GM23338 (cell line): Measurements from ENCODE around the gene MYO3B. TPM values are rescaled to one million over a fixed set of nuclear protein-coding genes. Genes with fewer than 3 reads are reported as not detected.

Experiments used
- ATAC-seq: fragments of 200-7000 bp; cut with Tn5 transposase; 3 replicates; pipeline ENCODE4 v1.9.1; 2020
- DNase-seq: peaks from one replicate; pipeline ENCODE4 v3.0.0-alpha.2; 2015; ENCODE audit warnings: low spot score
- H2AFZ ChIP-seq: fragments of 200-600 bp; sonication (generic); 2 replicates; pipeline ENCODE4 v1.8.0; 2016; ENCODE audit warnings: antibody characterized with exemption, mild to moderate bottlenecking, moderate library complexity
- H3F3A ChIP-seq: fragments of 200-600 bp; sonication (generic); replicated peaks from 2 replicates; pipeline ENCODE4 v1.8.0; 2017; ENCODE audit warnings: antibody characterized with exemption, mixed run types, low read depth
- H3K27ac ChIP-seq: fragments of 200-600 bp; sonication (generic); 2 replicates; pipeline ENCODE4 v1.6.1; 2016; ENCODE audit warnings: low read depth
- H3K27me3 ChIP-seq: fragments of 200-600 bp; sonication (generic); 2 replicates; pipeline ENCODE4 v1.8.0; 2016; ENCODE audit warnings: mild to moderate bottlenecking, mixed run types, moderate library complexity; ENCODE audit not compliant: insufficient read depth
- H3K36me3 ChIP-seq: fragments of 200-600 bp; sonication (generic); 2 replicates; pipeline ENCODE4 v1.8.0; 2016; ENCODE audit warnings: mild to moderate bottlenecking; ENCODE audit not compliant: insufficient read depth
- H3K4me1 ChIP-seq: fragments of 200-600 bp; sonication (generic); 2 replicates; pipeline ENCODE4 v1.8.0; 2016; ENCODE audit warnings: mild to moderate bottlenecking, moderate library complexity; ENCODE audit not compliant: insufficient read depth
- H3K4me2 ChIP-seq: fragments of 200-600 bp; sonication (generic); 2 replicates; pipeline ENCODE4 v1.7.1; 2017; ENCODE audit warnings: mixed run types
- H3K4me3 ChIP-seq: fragments of 200-600 bp; sonication (generic); 2 replicates; pipeline ENCODE4 v1.6.1; 2016; ENCODE audit warnings: mixed run types
- H3K79me2 ChIP-seq: fragments of 200-600 bp; sonication (generic); replicated peaks from 2 replicates; pipeline ENCODE4 v1.8.0; 2017; ENCODE audit warnings: mild to moderate bottlenecking; ENCODE audit not compliant: insufficient read depth
- H3K9me2 ChIP-seq: fragments of 200-600 bp; sonication (generic); 2 replicates; pipeline ENCODE4 v1.8.0; 2017; ENCODE audit not compliant: insufficient read depth
- H4K20me1 ChIP-seq: fragments of 200-600 bp; sonication (generic); replicated peaks from 2 replicates; pipeline ENCODE4 v1.8.0; 2017; ENCODE audit warnings: mild to moderate bottlenecking; ENCODE audit not compliant: insufficient read depth
- H3K27ac Mint-ChIP-seq: 2 replicates; pipeline ENCODE4 v1.8.0; 2020; ENCODE audit warnings: inconsistent platforms, mild to moderate bottlenecking, moderate library complexity, mixed read lengths
- H3K27me3 Mint-ChIP-seq: 3 replicates; pipeline ENCODE4 v1.8.0; 2022; ENCODE audit warnings: low read depth, mild to moderate bottlenecking, moderate library complexity, mixed read lengths, inconsistent platforms; ENCODE audit not compliant: insufficient read depth, poor library complexity
- H3K36me3 Mint-ChIP-seq: 3 replicates; pipeline ENCODE4 v1.8.0; 2021; ENCODE audit warnings: low read depth, mild to moderate bottlenecking, inconsistent platforms, moderate library complexity, mixed read lengths
- H3K4me1 Mint-ChIP-seq: 3 replicates; pipeline ENCODE4 v1.8.0; 2020; ENCODE audit warnings: mild to moderate bottlenecking, inconsistent platforms, mixed read lengths
- H3K4me3 Mint-ChIP-seq: 3 replicates; pipeline ENCODE4 v1.8.0; 2021; ENCODE audit warnings: moderate library complexity, mild to moderate bottlenecking, inconsistent platforms, mixed read lengths
- H3K9me3 Mint-ChIP-seq: 3 replicates; pipeline ENCODE4 v1.8.0; 2020; ENCODE audit warnings: moderate library complexity, mild to moderate bottlenecking, inconsistent platforms, mixed read lengths
- CTCF ChIP-seq, 2 experiments: fragments of 200-600 bp in 1 of 2; sonication (generic) in 1 of 2; conservative IDR thresholded peaks; 2 replicates each; pipeline versions ENCODE4 v1.5.1 to v1.6.1; 2016 to 2017; ENCODE audit warnings: antibody characterized with exemption in 2 of 2, low read depth in 2 of 2, mild to moderate bottlenecking in 2 of 2, moderate library complexity in 1 of 2
- EZH2 ChIP-seq: fragments of 200-600 bp; sonication (generic); IDR thresholded peaks from one replicate; pipeline ENCODE4 v1.8.0; 2017; ENCODE audit warnings: antibody characterized with exemption, mild to moderate bottlenecking, low read depth; ENCODE audit not compliant: unreplicated experiment
- JUNB ChIP-seq: IDR thresholded peaks from one replicate; pipeline ENCODE4 v1.6.1; 2016; ENCODE audit warnings: antibody characterized with exemption; ENCODE audit not compliant: unreplicated experiment
- POLR2AphosphoS5 ChIP-seq: IDR thresholded peaks from 2 replicates; pipeline ENCODE4 v1.6.1; 2016; ENCODE audit warnings: antibody characterized with exemption, low read depth
- STAT1 ChIP-seq: IDR thresholded peaks from one replicate; pipeline ENCODE4 v1.6.1; 2016; ENCODE audit warnings: antibody characterized with exemption; ENCODE audit not compliant: unreplicated experiment
- ZNF331 ChIP-seq: fragments of 250-450 bp; sonication (Bioruptor Pico); IDR thresholded peaks from 2 replicates; pipeline ENCODE4 v1.5.0; 2020; ENCODE audit warnings: low read depth, mild to moderate bottlenecking, moderate library complexity
- polyA plus RNA-seq: library from polyadenylated mRNA; unstranded; fragments of >200 nt; fragmentation: Nextera tagmentation; extraction: Ambion mirVana; gene quantifications from 2 replicates; pipeline ENCODE4 v1.2.1, GENCODE V29; 2016
- total RNA-seq: library from RNA; depleted of rRNA; stranded (reverse); fragments of >200 nt; shearing (Covaris generic); gene quantifications from 2 replicates; pipeline ENCODE4 v1.2.3, GENCODE V29; 2014

The MYO3B gene
- total and polyA plus RNA-seq, 2 experiments from 2014 or later: 0.42 TPM; not detected in 1

DNA sequence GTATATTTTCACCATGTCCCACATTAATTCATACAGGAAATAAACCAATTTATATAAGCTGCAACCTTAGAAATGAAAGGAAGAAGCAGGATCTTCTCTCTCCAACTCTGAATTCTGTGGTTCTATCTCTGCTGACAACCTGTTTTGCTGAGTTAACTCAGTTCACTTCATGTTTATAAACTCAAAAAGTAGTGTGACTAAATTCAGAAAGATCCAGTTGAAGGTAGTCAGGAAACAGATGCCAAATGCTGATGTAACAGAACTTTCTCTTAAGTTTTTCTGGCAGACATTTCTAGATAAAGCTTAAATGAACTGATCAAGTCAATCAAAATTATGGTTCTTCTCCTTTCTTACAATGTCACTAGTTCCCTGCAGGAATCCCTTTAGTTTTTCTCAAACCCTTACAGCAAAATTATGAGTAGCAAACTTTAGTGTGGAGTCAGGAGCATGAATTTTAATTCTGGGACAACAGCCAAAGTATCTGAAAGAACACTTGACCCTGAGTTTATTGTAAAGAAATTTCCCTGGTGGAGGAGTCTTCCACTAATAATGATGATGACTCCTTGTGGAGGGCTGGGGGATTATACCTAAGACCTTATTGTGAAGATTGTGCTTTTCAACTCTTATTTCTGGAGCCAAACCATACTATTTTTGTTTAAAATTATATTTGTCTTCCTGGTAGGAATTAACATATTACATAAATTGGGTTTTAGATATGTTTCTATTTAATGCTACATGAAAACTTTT lies 216.9 kb downstream of the MYO3B start:
- H3K9me3 Mint-ChIP-seq: no peaks in the 10 kb centered on the region
- Histone ChIP-seq H3K4me1 (no peaks in the 10 kb centered on the region), H3K9me2 (no peaks in the 10 kb centered on the region), H3K79me2 (no peaks in the 10 kb centered on the region), H3K4me2 (no peak overlapping the region), H4K20me1 (no peaks in the 10 kb centered on the region), H3K36me3 (no peaks in the 10 kb centered on the region), H3K27me3 (no peaks in the 10 kb centered on the region), H3K27ac (no peak overlapping the region), H3F3A (no peaks in the 10 kb centered on the region), H3K4me3 (no peak overlapping the region), H2AFZ (0 out of 2 replicates have a peak overlapping the region, but pooled peaks have one; percentile 1)
- H3K4me3 Mint-ChIP-seq: no peak overlapping the region
- peaks cover 3% of the 10 kb centered on the region; the same call in 2 of the 3 replicates for H3K4me1 Mint-ChIP-seq
- H3K27ac Mint-ChIP-seq: no peak overlapping the region
- DNase-seq: peak; percentile 17
- no peaks in the 10 kb centered on the region for H3K27me3 Mint-ChIP-seq
- no peak for ATAC-seq
- H3K36me3 Mint-ChIP-seq: no peaks in the 10 kb centered on the region
- TF ChIP-seq CTCF (conservative IDR thresholded peaks at IDR 0.05; ENCODE audit: low read depth in 2 of 2) (peak; percentile 40 to 44), POLR2AphosphoS5 (no peak)

- H3F3A ChIP-seq: no peaks in the 10 kb centered on the region
- no peak; the same call in 2 of the 3 replicates for ATAC-seq
- no peaks in the 10 kb centered on the region for H3K9me3 Mint-ChIP-seq
- no peak overlapping the region for H2AFZ ChIP-seq
- TF ChIP-seq CTCF (conservative IDR thresholded peaks at IDR 0.05; ENCODE audit: low read depth in 2 of 2): peak in 1 of 2 experiments; percentile 55; a peak in 3 of 4 replicates
- TF ChIP-seq POLR2AphosphoS5: no peak
- H3K4me3 Mint-ChIP-seq: no peak overlapping the region
- H3K4me1 Mint-ChIP-seq: peaks cover 3% of the 10 kb centered on the region; the same call in 2 of the 3 replicates
- H3K36me3 Mint-ChIP-seq: no peaks in the 10 kb centered on the region
- no peak overlapping the region for H3K4me3 ChIP-seq
- DNase-seq: peak; percentile 30
- H3K36me3 ChIP-seq: no peaks in the 10 kb centered on the region
- H3K4me1 ChIP-seq: no peaks in the 10 kb centered on the region
- H3K27ac ChIP-seq: no peak overlapping the region
- no peak overlapping the region for H3K4me2 ChIP-seq
- H3K27me3 Mint-ChIP-seq: no peaks in the 10 kb centered on the region
- no peaks in the 10 kb centered on the region for H3K27me3 ChIP-seq
- H4K20me1 ChIP-seq: no peaks in the 10 kb centered on the region
- H3K9me2 ChIP-seq: no peaks in the 10 kb centered on the region
- no peak overlapping the region for H3K27ac Mint-ChIP-seq
- no peaks in the 10 kb centered on the region for H3K79me2 ChIP-seq
These were observed 219.0 kb downstream of the MYO3B start for GRCh38 chr2:170396799-170397459.

DNA sequence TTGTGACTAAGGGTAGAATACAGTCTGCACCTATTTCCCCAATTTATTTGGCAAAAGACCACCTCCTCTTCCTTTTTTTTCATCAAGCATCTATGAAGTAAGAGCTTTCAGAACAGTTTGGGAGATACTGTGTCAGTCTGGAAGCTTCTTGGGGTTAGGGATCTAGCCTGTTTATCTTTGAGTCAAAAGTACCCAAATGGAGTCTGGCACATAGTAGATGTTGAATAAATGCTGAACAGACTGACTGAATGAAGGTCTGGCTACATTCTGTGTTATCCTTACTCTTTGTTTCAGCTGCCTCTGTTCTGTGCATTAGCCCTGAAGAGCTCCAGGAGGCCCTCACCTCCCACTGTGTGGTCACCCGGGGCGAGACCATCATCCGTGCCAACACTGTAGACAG lies 223.2 kb downstream of the MYO3B start:
- no peak overlapping the region for H3K4me3 ChIP-seq
- no peaks in the 10 kb centered on the region for H3K9me2 ChIP-seq
- Mint-ChIP-seq H3K9me3 (no peaks in the 10 kb centered on the region; the same call in 2 of the 3 replicates), H3K27ac (no peak overlapping the region), H3K4me3 (no peak overlapping the region), H3K27me3 (peaks cover 2% of the 10 kb centered on the region), H3K4me1 (no peaks in the 10 kb centered on the region), H3K36me3 (no peaks in the 10 kb centered on the region)
- DNase-seq: no peak
- ATAC-seq: no peak
- no peak overlapping the region for H3K4me2 ChIP-seq
- H3K27ac ChIP-seq: no peak overlapping the region
- H4K20me1 ChIP-seq: no peaks in the 10 kb centered on the region
- no peaks in the 10 kb centered on the region for H3K27me3 ChIP-seq
- no peaks in the 10 kb centered on the region for H3K79me2 ChIP-seq
- no peaks in the 10 kb centered on the region for H3F3A ChIP-seq
- no peaks in the 10 kb centered on the region for H3K36me3 ChIP-seq
- H2AFZ ChIP-seq: no peak overlapping the region
- H3K4me1 ChIP-seq: no peaks in the 10 kb centered on the region
- no peak for TF ChIP-seq ZNF331
- TF ChIP-seq EZH2: no peak
- no peak for TF ChIP-seq JUNB
- TF ChIP-seq STAT1: no peak
- TF ChIP-seq CTCF (conservative IDR thresholded peaks at IDR 0.05; ENCODE audit: low read depth in 2 of 2): no peak
